ENCODE data around the gene PTPDC1. TPM values are rescaled to one million over a fixed set of nuclear protein-coding genes. Genes with fewer than 3 reads are reported as not detected.

The PTPDC1 gene
- total RNA-seq, 4 donors from 2014 or later: 15.4 to 21.6 (median 17.8) TPM

GRCh38 chr9:94126844-94127243 lies 42.6 kb downstream of the PTPDC1 start:
- 100% methylated on average over 1 of the region's 1 CpG for WGBS
- Histone ChIP-seq H3K27me3 (no peaks in the 10 kb centered on the region), H3K9me3 (peaks cover 0 to 21% (median 8%) of the 10 kb centered on the region in 4 donors), H3K36me3 (peaks cover 0 to 2% (median 0%) of the 10 kb centered on the region in 4 donors), H3K4me1 (no peaks in the 10 kb centered on the region), H3K27ac (replicated peaks in 1 of 4) (no peak overlapping the region), H3K4me3 (no peak overlapping the region)
- DNase-seq (ENCODE audit: extremely low spot score): no peak
- TF ChIP-seq EP300 (IDR thresholded peaks at IDR 0.05) (no peak), POLR2AphosphoS5 (IDR thresholded peaks at IDR 0.05) (no peak), POLR2A (IDR thresholded peaks at IDR 0.05; ENCODE audit: low read depth) (no peak), CTCF (IDR thresholded peaks at IDR 0.05) (no peak)
- intact Hi-C loops (cut with DNase I): loop anchor here (5.0 kb wide), 1 partner anchor 55 kb away; no protein-coding TSS in a partner anchor

GRCh38 chr9:94127806-94128205 lies 43.5 kb downstream of the PTPDC1 start:
- Histone ChIP-seq H3K36me3 (no peaks in the 10 kb centered on the region), H3K27me3 (no peaks in the 10 kb centered on the region), H3K4me1 (no peaks in the 10 kb centered on the region), H3K9me3 (peaks cover 0 to 21% (median 8%) of the 10 kb centered on the region in 4 donors), H3K4me3 (no peak overlapping the region), H3K27ac (replicated peaks in 1 of 4) (no peak overlapping the region)
- DNase-seq (ENCODE audit: extremely low spot score): no peak
- TF ChIP-seq EP300 (IDR thresholded peaks at IDR 0.05) (no peak), POLR2A (IDR thresholded peaks at IDR 0.05; ENCODE audit: low read depth) (no peak), POLR2AphosphoS5 (IDR thresholded peaks at IDR 0.05) (no peak), CTCF (IDR thresholded peaks at IDR 0.05) (no peak)
- intact Hi-C loops (cut with DNase I): loop anchor here (5.0 kb wide), 1 partner anchor 56 kb away; no protein-coding TSS in a partner anchor

GRCh38 chr9:94128580-94128979 lies 44.3 kb downstream of the PTPDC1 start:
- peaks cover 0 to 21% (median 8%) of the 10 kb centered on the region in 4 donors for H3K9me3 ChIP-seq
- H3K27me3 ChIP-seq: no peaks in the 10 kb centered on the region
- no peak overlapping the region for H3K4me3 ChIP-seq
- no peak for TF ChIP-seq POLR2A (IDR thresholded peaks at IDR 0.05; ENCODE audit: low read depth)
- TF ChIP-seq POLR2AphosphoS5 (IDR thresholded peaks at IDR 0.05): no peak
- no peak for TF ChIP-seq CTCF (IDR thresholded peaks at IDR 0.05)
- intact Hi-C loops (cut with DNase I): loop anchor here (5.0 kb wide), 1 partner anchor 56 kb away; no protein-coding TSS in a partner anchor
- DNase-seq (ENCODE audit: extremely low spot score): no peak
- no peak overlapping the region for H3K27ac ChIP-seq (replicated peaks in 1 of 4)
- peaks cover 0 to 5% (median 1%) of the 10 kb centered on the region in 4 donors for H3K4me1 ChIP-seq
- H3K36me3 ChIP-seq: no peaks in the 10 kb centered on the region

GRCh38 chr9:94134629-94135028 lies 50.4 kb downstream of the PTPDC1 start:
- intact Hi-C loops (cut with DNase I): loop anchor here (5.0 kb wide), 1 partner anchor 33 kb away; no protein-coding TSS in a partner anchor
- DNase-seq (ENCODE audit: extremely low spot score): no peak
- peaks cover 35 to 64% (median 56%) of the 10 kb centered on the region in 4 donors for H3K4me1 ChIP-seq

More at GRCh38 chr9:94134629-94135028, 50.4 kb downstream of the PTPDC1 start:
- Histone ChIP-seq H3K4me3 (peak overlapping the region in 3 of 4 donors; percentile 16 to 29 (median 18)), H3K36me3 (no peaks in the 10 kb centered on the region), H3K27me3 (no peaks in the 10 kb centered on the region), H3K9me3 (no peaks in the 10 kb centered on the region), H3K27ac (replicated peaks in 1 of 4) (peak overlapping the region; percentile 88 to 93 (median 89))
- WGBS: 70% methylated on average over 7 of the region's 7 CpGs
- TF ChIP-seq POLR2A (IDR thresholded peaks at IDR 0.05; ENCODE audit: low read depth) (no peak), EP300 (IDR thresholded peaks at IDR 0.05) (no peak), POLR2AphosphoS5 (IDR thresholded peaks at IDR 0.05) (no peak), CTCF (IDR thresholded peaks at IDR 0.05) (no peak)
